NCI-H146 treated with DMSO at 0.1 percent for 48 hours (cell line): Measurements from ENCODE around the gene SLX9.
"Not testable (repeated sequence)": the region's sequence is repeated elsewhere in the genome, so short reads cannot be mapped to it uniquely, and the experiment has no call there.

Experiments
- DNase-seq: peaks from one replicate; lab custom pipeline; 2025; ENCODE audit not compliant: unreplicated experiment; lab: John Stamatoyannopoulos, UW

The SLX9 gene

DNA sequence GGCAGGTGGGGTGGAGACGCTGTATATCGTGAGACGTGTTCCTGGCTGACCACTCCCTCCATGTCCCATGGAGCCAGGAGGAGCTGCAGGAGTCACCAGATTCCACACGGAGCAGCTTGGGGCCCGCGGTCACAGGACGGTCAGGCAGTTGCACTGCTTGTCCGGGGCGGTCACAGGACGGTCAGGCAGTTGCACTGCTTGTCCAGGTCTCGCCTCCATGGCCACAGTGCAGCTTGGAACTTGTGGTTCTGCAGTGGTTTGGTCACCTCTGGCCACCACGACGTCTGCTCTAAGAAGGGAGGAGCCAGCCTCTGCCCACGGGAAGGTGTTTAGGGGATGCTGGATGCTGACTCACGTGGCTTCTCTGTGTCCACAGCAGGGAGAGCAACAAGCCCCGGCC lies 33.0 kb downstream of the SLX9 start:
- DNase-seq, result no peak

GRCh38 chr21:44973598-44973997 lies 33.8 kb downstream of the SLX9 start:
- no peak for DNase-seq

GRCh38 chr21:44974676-44975075 lies 34.8 kb downstream of the SLX9 start:
- DNase-seq, result no peak

- DNase-seq, result no peak
Measured at GRCh38 chr21:44975720-44976555, 36.1 kb downstream of the SLX9 start.

- not testable (repeated sequence) for DNase-seq
Measured at GRCh38 chr21:44976556-44977393, 36.9 kb downstream of the SLX9 start.

DNA sequence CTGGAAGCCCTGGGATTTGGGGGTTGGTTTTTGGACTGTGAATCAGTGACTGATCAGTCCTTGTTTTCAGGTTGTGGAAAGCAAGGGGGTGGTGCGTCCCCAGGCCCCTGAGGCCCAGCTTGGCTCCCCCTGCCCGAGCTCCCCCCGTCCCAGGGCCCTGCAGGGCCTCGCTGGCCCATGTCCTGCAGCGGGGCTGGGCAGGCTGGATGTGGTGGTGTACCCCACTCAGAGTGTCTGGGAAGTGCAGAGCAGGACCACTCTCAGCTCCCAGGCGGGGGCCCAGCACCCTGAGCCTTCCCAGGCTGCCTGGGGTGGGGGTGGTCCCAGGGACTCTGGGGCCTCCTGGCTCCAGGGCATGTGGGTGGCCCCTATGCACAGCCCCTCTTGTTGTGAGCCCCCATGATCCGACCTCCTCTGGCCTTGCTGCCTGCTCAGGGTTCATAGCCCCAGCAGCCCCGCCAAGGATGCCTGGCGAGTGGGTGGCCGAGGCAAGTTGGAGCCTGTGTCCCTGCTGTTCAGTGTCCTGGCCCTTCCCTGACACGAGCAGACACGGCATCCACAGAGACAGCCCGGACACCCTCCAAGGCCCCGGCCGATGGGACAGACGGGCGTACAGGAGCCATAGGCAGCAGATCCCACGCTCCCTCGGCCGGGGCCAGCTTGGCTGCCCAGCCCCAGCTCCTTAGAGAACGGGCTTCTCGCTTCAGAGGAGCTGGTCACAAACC lies 37.9 kb downstream of the SLX9 start:
- DNase-seq, result no peak

- DNase-seq, result no peak
Measured at GRCh38 chr21:44979687-44980561, 40.1 kb downstream of the SLX9 start.

DNA sequence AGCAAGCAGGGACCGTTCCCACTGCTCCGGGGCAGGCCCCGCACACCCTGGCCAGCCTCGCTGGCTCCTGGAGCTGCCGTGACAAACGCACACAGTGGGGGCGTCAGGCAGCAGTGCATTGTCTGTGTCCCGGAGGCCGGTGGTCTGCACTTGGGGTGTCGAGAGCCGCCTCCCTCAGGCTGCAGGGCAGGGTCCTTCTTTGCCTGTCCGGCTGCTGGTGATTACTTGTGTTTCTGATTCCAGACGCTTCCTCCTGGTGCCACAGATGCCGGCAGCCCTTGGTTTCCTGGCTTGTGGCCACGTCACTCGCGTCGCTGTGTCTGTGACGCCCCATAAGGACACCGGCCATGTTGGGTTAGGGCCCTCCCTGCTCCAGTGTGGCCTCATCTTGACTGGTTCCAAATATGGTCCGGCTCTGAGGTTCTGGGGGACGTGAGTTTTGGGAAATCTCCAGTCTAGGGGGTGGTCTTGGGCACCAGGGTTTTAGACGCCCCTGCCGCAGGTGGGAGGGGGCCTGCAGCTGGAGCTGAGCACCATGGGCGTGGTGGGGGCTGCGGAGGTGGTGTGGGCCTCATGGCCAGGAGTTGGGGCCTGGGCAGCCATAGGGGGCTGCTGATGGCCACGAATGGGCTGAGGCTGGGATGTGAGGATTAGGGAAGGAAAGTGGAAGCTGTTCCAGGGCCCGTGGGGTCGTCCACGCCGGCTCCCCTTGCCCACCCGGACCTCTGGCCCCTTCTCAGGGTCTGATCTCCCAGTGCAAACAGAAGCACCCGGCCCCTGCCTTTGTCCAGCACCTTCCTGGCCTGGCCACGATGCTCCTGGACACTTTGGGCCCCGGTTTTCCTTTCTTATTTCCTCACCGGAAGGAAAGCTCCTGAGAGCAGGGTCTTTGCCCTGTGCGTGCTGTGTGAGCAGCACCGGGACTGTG lies 41.0 kb downstream of the SLX9 start:
- DNase-seq, result no peak

- DNase-seq, result no peak
Measured at GRCh38 chr21:44982558-44983250, 42.9 kb downstream of the SLX9 start.

DNA sequence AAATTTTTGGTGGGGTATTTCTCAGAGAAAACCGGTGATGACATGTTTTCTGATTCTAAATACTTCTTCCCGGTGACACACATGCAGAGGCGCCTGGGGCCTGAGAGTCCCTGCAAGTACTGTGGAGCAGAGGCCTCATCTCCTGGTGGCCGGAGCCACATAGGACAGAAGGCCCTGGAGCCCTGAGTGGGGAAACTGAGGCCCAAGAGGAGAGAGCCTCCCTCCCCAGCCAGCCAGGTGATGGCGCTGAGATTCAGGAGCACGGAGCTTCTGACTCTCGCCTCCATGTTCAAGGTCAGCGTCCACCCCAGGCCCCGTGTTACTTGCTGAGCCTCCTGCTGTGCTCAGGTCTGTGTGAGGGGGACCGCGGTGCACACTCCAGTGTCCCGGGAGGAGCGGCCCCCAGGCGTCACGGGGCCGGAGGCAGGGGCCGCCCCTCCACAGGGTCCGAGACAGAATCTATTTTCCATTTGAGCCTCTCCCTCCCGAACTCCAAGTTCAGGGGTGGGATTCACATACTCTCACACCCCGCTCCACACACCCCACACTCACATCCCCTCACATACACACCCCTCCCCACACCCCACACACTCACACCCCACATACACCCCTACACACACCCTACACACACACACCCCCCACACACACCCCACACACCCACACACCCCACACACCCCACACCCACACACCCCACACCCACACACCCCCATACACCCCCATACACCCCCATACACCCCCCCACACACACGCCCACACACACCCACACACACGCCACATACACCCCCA lies 43.8 kb downstream of the SLX9 start:
- DNase-seq, result no peak

DNA sequence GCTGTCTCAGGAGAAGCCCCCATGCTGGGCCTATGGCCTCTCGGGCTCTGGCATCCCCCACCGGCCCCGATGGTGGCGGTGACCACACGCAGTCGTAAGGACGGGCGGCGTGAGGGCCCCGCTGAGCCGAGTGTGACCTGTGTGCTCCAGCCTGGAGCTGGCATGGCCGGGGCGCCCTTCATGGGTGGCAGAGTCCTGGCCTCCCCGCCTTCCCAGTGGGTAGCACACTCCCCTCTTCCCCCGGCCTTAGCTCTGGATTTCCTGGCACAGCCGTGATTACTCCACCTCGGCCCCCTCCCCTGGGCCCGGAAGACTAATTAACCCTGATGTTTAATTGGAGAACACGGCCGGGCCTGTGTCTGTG lies 44.6 kb downstream of the SLX9 start:
- no peak for DNase-seq

DNA sequence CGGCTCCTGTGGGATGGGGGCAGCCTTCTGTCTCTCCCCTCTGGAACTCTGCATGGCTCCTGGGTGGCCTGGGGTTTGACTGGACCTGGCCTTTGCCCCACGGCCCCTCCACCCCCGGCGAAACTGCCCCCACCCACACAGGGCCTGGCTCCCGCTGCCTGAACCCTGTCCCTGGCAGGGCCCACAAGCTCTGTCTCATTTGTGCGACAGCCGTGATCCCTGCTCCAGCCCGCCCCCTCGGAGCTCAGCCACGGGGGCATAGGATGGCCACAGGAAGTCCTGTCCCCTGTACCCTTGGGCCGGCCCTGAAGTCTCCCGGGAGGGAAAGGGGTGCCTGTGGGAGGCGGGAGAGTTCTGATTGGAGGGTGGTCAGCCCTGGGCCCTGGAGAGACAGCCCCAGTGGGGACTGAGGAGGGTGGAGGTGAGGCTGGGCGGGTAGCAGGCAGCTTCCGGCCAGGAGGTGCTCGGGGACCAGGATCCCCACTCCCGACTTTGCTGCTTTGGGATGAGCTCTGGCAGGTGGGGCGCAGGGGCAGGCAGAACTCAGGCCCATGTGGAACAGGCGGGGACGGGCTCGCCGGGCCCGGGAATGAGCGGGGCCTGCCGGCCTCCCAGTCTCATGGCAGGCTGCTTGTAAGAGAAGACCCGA lies 45.1 kb downstream of the SLX9 start:
- DNase-seq, result no peak

DNA sequence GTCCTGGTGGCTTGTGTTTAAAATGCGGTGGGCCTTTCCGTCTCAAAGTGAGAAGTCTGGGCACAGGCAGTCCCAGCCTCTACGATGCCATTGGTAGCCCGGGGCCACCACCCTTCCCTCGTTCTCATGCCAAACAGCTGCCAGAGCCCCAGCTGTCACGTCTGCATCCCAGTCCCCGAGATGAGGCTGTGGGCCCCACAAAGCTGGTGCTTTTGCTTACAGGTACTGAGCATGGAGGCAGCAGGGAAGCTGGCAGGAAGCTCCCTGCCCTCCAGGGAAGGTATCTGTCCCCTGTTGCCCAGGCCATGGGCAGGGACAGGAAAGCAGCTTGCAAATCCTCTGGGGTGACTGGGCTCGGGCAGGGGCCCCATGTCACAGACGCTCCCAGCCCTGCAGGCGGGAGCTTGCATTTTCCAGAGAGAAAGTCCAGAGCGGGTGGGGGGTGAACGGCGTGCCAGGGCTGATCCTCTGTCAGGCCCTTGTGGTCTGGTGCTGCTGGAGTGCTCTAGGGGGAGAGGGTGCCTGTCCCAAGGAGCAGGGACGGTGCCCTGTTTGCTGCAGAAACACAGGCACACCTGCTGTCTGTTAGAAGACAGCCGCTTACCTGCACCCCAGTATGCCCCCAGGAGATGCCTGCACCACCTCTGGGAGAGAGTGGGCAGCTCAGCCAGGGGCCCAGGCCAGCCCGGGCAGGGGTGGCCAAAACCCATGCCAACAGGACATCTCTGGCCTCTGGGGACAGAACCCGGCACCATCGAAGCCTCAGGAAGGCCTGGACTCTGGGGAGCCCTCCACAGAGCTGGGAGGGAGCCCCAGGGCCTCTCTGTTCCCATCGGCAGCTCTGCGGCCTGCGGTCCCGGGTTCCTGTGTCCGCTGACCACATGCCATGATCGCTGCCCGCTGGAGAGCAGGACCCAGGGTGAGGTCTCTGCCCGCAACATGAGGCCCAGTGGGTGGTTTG lies 45.9 kb downstream of the SLX9 start:
- DNase-seq, result no peak

- DNase-seq, result no peak
Measured at GRCh38 chr21:44986471-44987291, 46.9 kb downstream of the SLX9 start.

- DNase-seq, result no peak
Measured at GRCh38 chr21:44987301-44987885, 47.6 kb downstream of the SLX9 start.
